Measurements from ENCODE around the gene TNS1.
"Not testable (repeated sequence)": the region's sequence is repeated elsewhere in the genome, so short reads cannot be mapped to it uniquely, and the experiment has no call there.

TNS1 gene

DNA sequence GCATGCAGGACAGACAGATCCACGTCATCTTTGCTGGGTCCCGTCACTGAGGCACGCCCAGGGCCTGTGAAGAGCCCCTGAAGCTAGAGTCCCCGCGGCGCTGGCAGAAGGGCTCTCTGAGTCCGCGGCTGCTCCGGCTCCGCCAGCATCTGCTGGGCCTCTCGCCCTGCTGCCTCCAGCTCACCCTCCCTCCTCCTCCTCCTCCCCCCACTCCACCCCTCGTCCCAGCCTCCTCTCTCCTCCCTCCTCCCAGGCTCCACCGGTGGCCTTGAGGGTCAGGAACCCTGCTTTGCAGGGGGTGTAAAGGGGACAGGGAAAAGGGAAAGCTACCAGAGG, at the start of gene TNS1:
Gene TNS1, minus strand, starts transcription at position 151 of the 336 bp plus-strand sequence. Its CDS starts 123 bp downstream, at position 28.
- no peak for ATAC-seq

DNA sequence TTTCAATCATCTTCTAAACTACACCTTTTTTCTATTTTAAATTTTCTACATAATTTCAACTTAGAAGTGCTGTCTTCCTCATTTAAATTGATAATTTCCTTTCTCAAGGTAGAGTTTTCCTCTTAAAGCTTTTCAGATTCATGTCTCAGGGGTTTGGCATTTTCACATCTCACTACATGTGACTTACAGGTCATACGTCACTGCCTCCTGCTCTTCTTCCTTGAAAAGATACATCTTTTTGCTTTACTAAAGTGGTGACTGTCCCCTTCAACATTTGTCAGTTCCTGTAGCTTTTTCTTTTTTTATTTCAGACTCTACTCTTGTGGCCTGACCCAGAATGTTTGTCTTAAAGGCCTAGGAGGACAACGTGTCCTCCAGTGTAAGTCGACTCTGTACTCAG, 49.1 kb upstream of the TNS1 start:
- peaks cover 15% of the 10 kb centered on the region for H3K27me3 Mint-ChIP-seq
- H3K4me1 Mint-ChIP-seq, result no peaks in the 10 kb centered on the region
- H3K9me3 Mint-ChIP-seq, result peaks cover 15% of the 10 kb centered on the region
- ATAC-seq (no peak), DNase-seq (no peak)
- H3K4me3 Mint-ChIP-seq, result no peak overlapping the region
- H3K36me3 Mint-ChIP-seq (ENCODE audit: low read depth), result peaks cover 7% of the 10 kb centered on the region
- H3K27ac Mint-ChIP-seq, result no peak overlapping the region

More for the DNA sequence above, at the start of gene TNS1:
- Mint-ChIP-seq H3K9me3 (no peaks in the 10 kb centered on the region), H3K27me3 (peaks cover 4% of the 10 kb centered on the region), H3K4me3 (no peak within 1 kb of the TSS), H3K36me3 (ENCODE audit: low read depth) (no peaks in the 10 kb centered on the region), H3K4me1 (peaks cover 12% of the 10 kb centered on the region), H3K27ac (no peak within 1 kb of the TSS)
- DNase-seq, result no peak

DNA sequence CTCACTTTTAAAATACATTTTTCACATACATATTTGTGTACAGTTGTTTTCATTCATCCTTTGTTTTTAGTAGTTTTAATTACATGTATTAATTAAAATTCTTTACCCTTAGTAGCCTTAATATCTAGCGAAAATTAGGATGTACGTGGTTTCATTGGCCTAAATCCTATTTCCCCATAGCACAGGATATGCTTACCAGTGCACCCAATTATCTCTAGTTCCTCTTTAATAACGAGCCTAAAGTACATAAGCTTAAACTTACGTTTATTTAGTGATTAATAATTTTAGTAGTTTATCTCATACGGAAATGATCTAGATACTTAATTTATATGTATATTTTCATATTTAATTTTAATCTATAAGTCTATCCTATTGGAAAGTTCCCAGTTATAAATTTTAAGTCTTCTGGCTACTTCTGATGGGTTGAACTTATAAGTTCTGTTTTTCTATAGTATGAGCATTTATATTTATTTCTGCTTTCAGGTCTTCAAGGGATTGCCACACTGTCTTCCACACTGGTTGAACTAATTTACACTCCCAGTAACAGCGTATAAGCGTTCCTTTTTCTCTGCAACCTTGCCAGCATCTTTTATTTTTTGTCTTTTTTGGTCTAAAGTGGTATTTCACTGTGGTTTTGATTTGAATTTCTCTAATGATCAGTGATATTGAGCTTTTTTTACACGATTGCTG, 44.9 kb upstream of the TNS1 start:
- Mint-ChIP-seq H3K36me3 (ENCODE audit: low read depth) (peaks cover 7% of the 10 kb centered on the region), H3K27me3 (peaks cover 13% of the 10 kb centered on the region), H3K4me3 (no peak overlapping the region), H3K27ac (no peak overlapping the region), H3K4me1 (peaks cover 2% of the 10 kb centered on the region), H3K9me3 (peaks cover 23% of the 10 kb centered on the region)
- DNase-seq, result no peak
- ATAC-seq, result no peak

DNA sequence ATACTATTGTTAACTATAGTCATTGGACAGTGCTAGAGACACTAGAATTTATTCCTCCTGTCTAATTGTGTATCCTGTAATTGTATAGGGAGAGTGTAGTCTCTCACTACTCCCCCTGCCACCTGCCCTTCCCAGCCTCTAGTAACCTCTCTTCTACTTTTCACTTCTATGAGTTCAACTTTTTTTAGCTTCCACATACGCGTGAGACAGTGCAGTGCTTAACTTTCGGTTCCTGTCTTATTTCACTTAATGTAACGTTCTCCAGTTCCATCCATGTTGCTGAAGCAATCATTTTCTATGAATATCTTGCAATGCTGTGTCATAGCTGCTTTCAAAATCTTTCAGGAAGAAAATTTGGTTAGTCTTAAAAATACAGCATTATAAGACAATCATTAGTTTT, 43.4 kb upstream of the TNS1 start:
- ATAC-seq (no peak), DNase-seq (no peak)
- Mint-ChIP-seq H3K9me3 (peaks cover 17% of the 10 kb centered on the region), H3K36me3 (ENCODE audit: low read depth) (peaks cover 5% of the 10 kb centered on the region), H3K4me3 (no peak overlapping the region), H3K4me1 (peaks cover 7% of the 10 kb centered on the region), H3K27ac (no peak overlapping the region), H3K27me3 (peaks cover 13% of the 10 kb centered on the region)

DNA sequence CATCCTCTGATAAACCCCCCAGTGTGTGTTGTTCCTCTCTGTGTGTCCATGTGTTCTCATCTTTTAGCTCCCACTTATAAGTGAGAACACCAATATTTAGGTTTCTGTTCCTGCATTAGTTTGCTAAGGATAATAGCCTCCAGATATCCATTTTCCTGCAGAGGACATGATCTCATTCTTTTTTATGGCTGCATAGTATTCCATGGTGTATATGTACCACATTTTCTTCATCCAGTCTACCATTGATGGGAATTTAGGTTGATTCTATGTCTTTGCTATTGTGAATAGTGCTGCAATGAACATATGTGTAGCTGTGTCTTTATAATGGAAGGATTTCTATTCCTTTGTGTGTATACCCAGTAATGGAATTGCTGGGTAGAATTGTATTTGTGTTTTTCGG, 41.8 kb upstream of the TNS1 start:
- not testable (repeated sequence) for H3K36me3 Mint-ChIP-seq (ENCODE audit: low read depth); H3K27ac Mint-ChIP-seq; H3K4me3 Mint-ChIP-seq; ATAC-seq; H3K9me3 Mint-ChIP-seq; H3K4me1 Mint-ChIP-seq; DNase-seq
- peaks cover 16% of the 10 kb centered on the region for H3K27me3 Mint-ChIP-seq

DNA sequence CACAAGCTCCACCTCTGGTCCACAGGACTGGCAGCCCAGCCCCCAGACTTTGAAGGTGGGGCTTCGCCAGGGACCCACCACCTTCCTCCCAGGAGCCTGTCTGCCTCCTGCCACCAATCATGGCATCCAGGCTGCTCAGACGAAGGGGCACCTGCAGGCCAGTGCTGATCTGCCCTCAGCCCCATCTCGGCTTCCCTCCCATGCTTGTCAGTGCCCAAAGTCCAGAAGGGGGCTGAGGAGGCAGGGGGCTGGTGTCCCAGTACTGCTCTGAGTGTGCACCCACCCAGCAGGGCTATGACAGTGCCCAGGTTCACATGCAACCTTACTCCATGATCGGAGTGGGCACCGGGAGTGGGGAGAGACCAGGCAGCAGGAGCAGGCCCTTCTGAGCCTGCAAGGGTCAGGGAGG, 40.9 kb upstream of the TNS1 start:
- peaks cover 8% of the 10 kb centered on the region for H3K9me3 Mint-ChIP-seq
- peaks cover 18% of the 10 kb centered on the region for H3K27me3 Mint-ChIP-seq
- H3K4me1 Mint-ChIP-seq, result peaks cover 15% of the 10 kb centered on the region
- no peaks in the 10 kb centered on the region for H3K36me3 Mint-ChIP-seq (ENCODE audit: low read depth)
- H3K4me3 Mint-ChIP-seq, result no peak overlapping the region
- DNase-seq (no peak), ATAC-seq (no peak)
- H3K27ac Mint-ChIP-seq, result no peak overlapping the region

DNA sequence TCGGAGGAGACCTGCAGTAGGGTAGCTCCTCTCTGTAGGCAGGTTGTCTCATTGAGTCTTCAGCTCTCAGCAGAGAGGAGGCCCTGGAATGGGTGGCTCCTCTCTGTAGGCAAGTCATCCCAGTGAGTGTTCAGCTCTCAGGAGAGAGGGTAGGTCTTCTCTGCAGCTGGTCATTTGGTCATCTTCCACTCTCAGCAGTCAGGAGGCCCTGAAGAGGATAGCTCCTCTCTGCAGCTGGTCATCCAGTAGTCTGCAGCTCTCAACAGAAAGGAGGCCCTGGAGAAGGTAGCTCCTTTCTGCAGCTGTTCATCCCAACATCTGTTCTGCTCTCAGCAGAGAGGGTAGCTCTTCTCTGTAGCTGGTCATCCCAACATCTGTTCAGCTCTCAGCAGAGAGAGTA, 40.3 kb upstream of the TNS1 start:
- Mint-ChIP-seq H3K4me3 (no peak overlapping the region), H3K27ac (no peak overlapping the region), H3K9me3 (peaks cover 8% of the 10 kb centered on the region), H3K27me3 (peaks cover 18% of the 10 kb centered on the region), H3K4me1 (peaks cover 15% of the 10 kb centered on the region), H3K36me3 (ENCODE audit: low read depth) (no peaks in the 10 kb centered on the region)
- DNase-seq (no peak), ATAC-seq (no peak)

DNA sequence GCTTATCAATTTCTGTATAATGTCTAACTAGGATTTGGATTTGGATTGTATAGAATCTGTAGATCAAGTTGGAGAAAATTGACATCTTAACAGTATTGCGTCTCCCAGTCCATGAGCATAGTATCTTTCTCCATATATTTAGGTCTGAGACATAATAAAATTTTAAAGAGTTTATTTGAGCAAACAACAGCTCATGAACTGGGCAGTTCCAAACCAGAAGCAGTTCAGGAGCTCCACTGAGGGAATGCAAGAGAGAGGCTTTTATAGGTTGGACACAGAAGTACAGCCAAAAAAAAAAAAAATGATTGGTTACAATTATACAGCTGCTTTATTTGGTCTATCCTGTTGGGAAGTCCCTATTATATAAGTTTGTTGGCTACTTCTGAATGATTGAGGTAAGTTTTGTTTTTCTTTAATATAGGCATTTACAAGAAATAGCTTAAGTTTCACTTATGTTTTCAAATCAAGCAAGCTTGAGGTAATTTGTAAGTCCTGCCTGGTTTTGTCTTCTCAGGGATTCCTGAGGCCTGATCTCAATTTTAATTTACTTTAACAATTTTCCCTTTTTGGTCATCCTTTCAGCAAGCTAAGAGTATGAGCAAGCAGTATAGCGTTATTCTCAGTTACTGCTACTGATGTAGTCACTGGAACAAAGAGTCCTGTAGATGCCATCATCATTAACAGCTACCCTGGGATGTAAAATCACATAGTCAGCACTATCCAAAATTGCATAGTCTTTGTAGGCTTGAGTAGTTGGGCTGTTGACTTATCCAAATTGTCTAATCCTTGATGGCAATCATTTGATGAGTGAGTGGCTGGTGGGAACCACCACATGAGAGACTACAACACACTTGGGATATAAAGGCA, 38.7 kb upstream of the TNS1 start:
- H3K36me3 Mint-ChIP-seq (ENCODE audit: low read depth), result no peaks in the 10 kb centered on the region
- H3K27me3 Mint-ChIP-seq, result peaks cover 14% of the 10 kb centered on the region

DNA sequence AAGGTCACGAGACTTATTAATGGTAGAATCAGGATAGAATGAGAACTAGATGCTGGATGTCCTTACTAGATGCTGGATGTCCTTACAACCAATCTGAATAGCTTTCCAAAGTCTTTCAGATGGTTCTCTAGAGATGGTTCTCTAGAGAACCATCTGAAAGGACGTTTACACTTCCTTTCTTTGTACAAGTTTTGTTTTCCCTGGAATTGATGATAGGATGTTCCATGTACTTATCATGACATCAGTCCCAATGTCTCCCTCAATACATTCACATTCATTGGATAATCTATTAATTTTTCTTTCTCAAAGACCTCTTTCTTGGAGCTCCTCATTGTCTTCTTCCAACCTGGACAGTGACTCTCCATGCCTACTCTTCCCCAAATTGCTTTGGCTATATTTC, 38.1 kb upstream of the TNS1 start:
- peaks cover 8% of the 10 kb centered on the region for H3K27me3 Mint-ChIP-seq
- H3K36me3 Mint-ChIP-seq (ENCODE audit: low read depth), result no peaks in the 10 kb centered on the region
- no peak overlapping the region for H3K27ac Mint-ChIP-seq
- H3K9me3 Mint-ChIP-seq, result peaks cover 8% of the 10 kb centered on the region
- ATAC-seq (no peak), DNase-seq (no peak)
- H3K4me1 Mint-ChIP-seq, result peaks cover 12% of the 10 kb centered on the region
- H3K4me3 Mint-ChIP-seq, result no peak overlapping the region

More for the DNA sequence above, 38.7 kb upstream of the TNS1 start:
- peak; percentile 40 for ATAC-seq
- DNase-seq, result no peak
- Mint-ChIP-seq H3K4me3 (no peak overlapping the region), H3K9me3 (peaks cover 8% of the 10 kb centered on the region), H3K27ac (peak overlapping the region; percentile 41), H3K4me1 (peaks cover 15% of the 10 kb centered on the region)

DNA sequence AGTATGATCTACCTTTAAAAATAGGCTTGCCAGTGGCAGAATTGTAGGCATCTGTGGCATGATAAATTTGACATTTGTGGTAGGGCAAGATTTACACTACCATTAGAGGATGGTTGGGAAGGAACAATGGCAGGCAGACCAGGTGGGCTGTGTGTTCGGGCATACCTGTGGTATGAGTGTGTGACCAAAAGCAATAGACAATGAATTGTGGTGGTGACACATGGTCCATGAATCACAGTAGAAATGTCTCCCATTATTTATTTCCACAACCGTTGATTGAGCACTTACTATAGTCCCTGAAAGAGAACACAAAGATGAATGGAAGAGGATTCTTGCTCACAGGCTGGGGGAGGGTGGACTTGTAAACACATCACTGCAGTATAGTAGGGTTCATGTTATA, 36.4 kb upstream of the TNS1 start:
- no peak for DNase-seq
- Mint-ChIP-seq H3K27me3 (peaks cover 8% of the 10 kb centered on the region), H3K36me3 (ENCODE audit: low read depth) (no peaks in the 10 kb centered on the region), H3K4me1 (peaks cover 18% of the 10 kb centered on the region), H3K4me3 (no peak overlapping the region), H3K27ac (no peak overlapping the region), H3K9me3 (no peaks in the 10 kb centered on the region)
- ATAC-seq, result no peak

DNA sequence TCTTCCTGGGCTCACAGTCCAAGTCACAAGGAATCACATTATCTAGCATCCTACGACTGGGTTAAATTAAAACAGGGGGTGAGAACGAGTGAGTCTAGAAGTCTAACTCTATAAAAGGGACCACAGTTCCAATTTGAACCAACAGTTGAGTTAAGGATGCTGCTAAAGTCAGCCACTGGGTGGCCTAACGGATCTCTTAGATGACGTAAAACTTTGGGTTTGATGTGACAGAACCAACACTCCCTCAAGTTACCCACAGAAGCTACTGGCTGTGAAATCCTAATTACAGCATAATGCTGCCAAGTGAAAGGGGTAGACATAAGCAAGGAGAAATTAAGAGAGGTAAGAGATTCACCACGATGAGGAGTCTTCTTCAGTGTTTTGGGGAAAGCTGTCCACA, 33.6 kb upstream of the TNS1 start:
- Mint-ChIP-seq H3K9me3 (no peaks in the 10 kb centered on the region), H3K4me1 (peaks cover 17% of the 10 kb centered on the region)

DNA sequence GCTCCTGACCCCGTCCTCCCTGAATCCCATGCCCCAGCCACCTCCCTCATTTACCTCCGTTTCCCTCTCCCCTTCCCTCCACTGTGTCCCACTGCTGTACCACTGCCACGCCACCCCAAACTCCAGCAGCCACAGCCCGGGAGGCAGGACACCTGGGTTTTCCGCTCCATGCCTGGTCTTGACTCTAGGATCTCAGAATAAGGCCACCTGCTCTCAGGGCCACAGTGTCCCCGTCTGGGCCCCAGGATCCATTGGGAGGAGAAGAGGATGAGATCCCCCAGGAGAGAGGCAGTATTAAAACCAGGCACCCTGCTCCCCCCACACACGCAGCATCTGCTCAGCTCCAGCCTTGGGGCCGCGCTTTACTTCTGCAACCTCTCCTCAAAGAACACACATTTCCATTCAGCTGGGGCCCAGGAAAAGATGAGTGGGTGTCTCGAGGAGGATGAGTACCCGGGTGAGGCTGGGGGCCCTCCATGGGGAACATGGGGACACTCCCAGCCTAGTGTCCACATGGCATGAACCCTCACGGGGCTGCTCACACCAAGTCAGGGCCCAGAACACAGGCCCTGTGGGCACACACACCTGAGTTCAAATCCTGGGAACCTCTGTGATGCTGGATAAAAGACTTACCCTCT, 32.8 kb upstream of the TNS1 start:
- no peaks in the 10 kb centered on the region for H3K9me3 Mint-ChIP-seq
- H3K36me3 Mint-ChIP-seq (ENCODE audit: low read depth), result no peaks in the 10 kb centered on the region
- no peak overlapping the region for H3K4me3 Mint-ChIP-seq
- H3K27ac Mint-ChIP-seq, result no peak overlapping the region
- no peak for ATAC-seq
- DNase-seq, result no peak
- H3K4me1 Mint-ChIP-seq, result peaks cover 14% of the 10 kb centered on the region
- peaks cover 7% of the 10 kb centered on the region for H3K27me3 Mint-ChIP-seq

More for the DNA sequence above, 33.6 kb upstream of the TNS1 start:
- ATAC-seq (no peak), DNase-seq (no peak)
- Mint-ChIP-seq H3K36me3 (ENCODE audit: low read depth) (no peaks in the 10 kb centered on the region), H3K4me3 (no peak overlapping the region), H3K27ac (no peak overlapping the region), H3K27me3 (peaks cover 8% of the 10 kb centered on the region)

DNA sequence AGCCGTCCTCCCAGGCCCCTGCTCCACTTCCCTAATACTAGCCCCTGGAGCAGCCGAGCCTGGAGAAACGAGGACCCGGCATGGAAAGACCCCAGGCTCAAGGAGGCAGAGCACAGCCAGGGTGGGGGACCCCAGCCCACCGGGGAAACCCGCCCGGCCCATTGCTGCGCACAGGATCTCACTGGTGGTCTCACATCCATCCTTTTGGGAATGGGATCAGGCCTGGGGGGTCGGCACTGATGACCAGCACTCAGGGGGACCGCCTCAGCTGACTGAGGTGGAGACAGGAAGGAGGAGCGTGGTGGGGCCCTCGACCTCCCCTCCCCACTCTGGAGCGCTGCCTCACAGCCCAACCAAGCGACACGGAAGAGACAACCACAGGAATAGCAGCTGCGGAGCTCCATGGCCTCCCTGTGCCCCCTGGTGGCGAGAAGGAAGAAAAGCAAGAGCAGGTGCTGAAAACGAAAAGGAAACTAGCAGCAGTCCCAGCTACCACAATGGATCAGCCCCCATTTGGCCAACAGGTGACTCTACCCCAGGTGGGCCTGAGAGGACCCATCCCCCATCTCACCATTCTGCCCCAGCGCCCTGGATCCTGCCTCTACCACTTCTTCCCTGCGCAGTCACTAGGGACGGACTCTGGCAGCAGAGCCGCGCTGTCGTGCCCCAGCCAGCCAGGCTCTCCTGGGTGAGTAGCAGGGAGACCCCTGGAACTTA, 31.9 kb upstream of the TNS1 start:
- H3K36me3 Mint-ChIP-seq (ENCODE audit: low read depth); H3K27me3 Mint-ChIP-seq; H3K9me3 Mint-ChIP-seq: not testable (repeated sequence)
- DNase-seq, result peak; percentile 54
- H3K27ac Mint-ChIP-seq, result peak overlapping the region; percentile 11
- peak overlapping the region; percentile 56 for H3K4me3 Mint-ChIP-seq
- peak; percentile 79 for ATAC-seq
- peaks cover 14% of the 10 kb centered on the region for H3K4me1 Mint-ChIP-seq
